Kidney (tissue), 14 donors: Measurements from ENCODE around the gene PLCB1. TPM values are rescaled to one million over a fixed set of nuclear protein-coding genes. Genes with fewer than 3 reads are reported as not detected.

Experiments
- DNase-seq, 5 donors: peaks; one replicate each; pipeline ENCODE4 v3.0.0-alpha.2; 2013 to 2020
- FAIRE-seq: peaks from 2 replicates; lab custom pipeline; 2012; peaks lifted over from hg19 to GRCh38; lab: Jason Lieb, UNC
- H3K27ac ChIP-seq, 2 donors: one replicate each; pipeline ENCODE4 v1.7.0; 2013; ENCODE audit warnings: low read depth in 2 of 2, low read length in 2 of 2, inconsistent platforms in 1 of 2
- H3K27me3 ChIP-seq: one replicate; pipeline ENCODE4 v1.7.1; 2013; ENCODE audit warnings: low read length, inconsistent platforms; ENCODE audit not compliant: control insufficient read depth, insufficient read depth
- H3K36me3 ChIP-seq, 3 donors: one replicate each; pipeline versions ENCODE4 v1.7.0 to v1.7.1; 2013; ENCODE audit warnings: low read length in 3 of 3, control low read depth in 1 of 3, inconsistent platforms in 1 of 3; ENCODE audit not compliant: insufficient read depth in 3 of 3, control insufficient read depth in 2 of 3
- H3K4me1 ChIP-seq, 3 donors: one replicate each; pipeline versions ENCODE4 v1.7.0 to v1.7.1; 2013; ENCODE audit warnings: low read length in 3 of 3, inconsistent platforms in 1 of 3, low read depth in 1 of 3; ENCODE audit not compliant: control insufficient read depth in 2 of 3, insufficient read depth in 2 of 3
- H3K4me3 ChIP-seq, 3 donors: one replicate each; pipeline versions ENCODE4 v1.7.0 to v1.8.1; 2013; ENCODE audit warnings: low read length in 3 of 3, control low read depth in 1 of 3, inconsistent platforms in 1 of 3
- H3K9ac ChIP-seq, 3 donors: one replicate each; pipeline versions ENCODE4 v1.7.0 to v1.7.1; 2013; ENCODE audit warnings: low read length in 3 of 3, control low read depth in 1 of 3, inconsistent platforms in 1 of 3
- H3K9me3 ChIP-seq, 3 donors: one replicate each; pipeline versions ENCODE4 v1.7.0 to v1.7.1; 2013; ENCODE audit warnings: low read length in 3 of 3, control low read depth in 1 of 3, inconsistent platforms in 1 of 3; ENCODE audit not compliant: control insufficient read depth in 2 of 3, insufficient read depth in 1 of 3
- intact Hi-C: fragments of 100-400 bp; cut with DNase I; formaldehyde crosslinking; loops from one replicate; pipeline ENCODE4 v1.11.1; 2022
- polyA plus RNA-seq: library from polyadenylated mRNA; stranded (reverse); fragments of 350-450 nt; fragmentation: Illumina TruSeq; extraction: RNeasy Lipid Tissue Mini Kit (QIAGEN cat#74804); gene quantifications from one replicate; pipeline ENCODE4 v1.2.3, GENCODE V29; 2014; ENCODE audit warnings: low read depth, low replicate concordance; ENCODE audit not compliant: insufficient read depth
- total RNA-seq: library from RNA; stranded (reverse); fragmentation: NEBNext Ultra II Directional; extraction: Animal tissue kit (Norgen Biotek cat#: 25700); gene quantifications from one replicate; pipeline ENCODE4 v1.2.1, GENCODE V29; 2021
- TF ChIP-seq, protein P1 (sequence below): IDR thresholded peaks from 3 replicates; pipeline ENCODE4 v1.5.1; 2012; ENCODE audit warnings: mild to moderate bottlenecking, moderate library complexity, borderline replicate concordance; ENCODE audit not compliant: insufficient read depth; ENCODE audit errors: extremely low read depth
- donor health status: control.
- donor health status: control.
- donor health status: control.
- donor health status: control.
- donor health status: control.
- donor health status: DM: yes; HTN: yes; CAD: no.
- donor health status: Normal renal cell carcinoma (clear cell type).

PLCB1 gene
- total and polyA plus RNA-seq, 2 donors from 2014 or later = 9.4 to 107 TPM

DNA sequence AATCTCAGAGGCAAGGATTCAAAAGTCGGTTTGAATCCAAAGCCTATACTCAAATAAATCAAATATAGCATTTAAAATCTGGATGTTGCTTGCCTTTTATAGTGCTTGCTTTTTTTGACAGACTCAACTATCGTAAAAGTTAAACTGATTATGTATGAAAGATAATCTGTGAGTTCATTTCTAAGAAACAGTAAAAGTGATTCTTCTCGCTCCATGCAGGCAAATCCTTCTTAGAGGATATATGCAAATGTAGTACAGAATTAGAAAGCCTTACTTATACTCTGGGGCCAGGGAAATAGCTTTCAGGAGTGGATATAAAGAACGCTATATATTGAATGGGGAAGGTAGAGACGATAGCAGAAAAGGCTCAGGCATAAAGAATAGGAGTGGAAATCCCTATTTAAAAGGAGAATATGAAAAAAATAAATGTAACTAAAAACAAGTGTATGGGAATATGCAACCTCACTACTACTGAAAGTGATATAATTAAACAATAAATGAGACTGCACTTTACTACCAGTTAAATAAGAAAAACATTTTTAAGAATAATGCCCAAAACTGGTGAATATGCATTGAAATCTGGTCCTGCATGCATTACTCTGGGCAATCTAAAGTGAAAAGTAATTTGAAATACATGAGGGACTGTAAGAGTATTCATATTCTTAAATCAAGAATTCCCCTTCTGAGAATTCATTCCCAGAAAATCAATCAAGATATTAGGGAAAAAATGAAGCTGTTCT lies 575.1 kb downstream of the PLCB1 start:
- H3K4me1 ChIP-seq = no peaks in the 10 kb centered on the region
- no peaks in the 10 kb centered on the region for H3K27me3 ChIP-seq
- intact Hi-C loops = no loop called here
- no peak overlapping the region for H3K27ac ChIP-seq
- no peaks in the 10 kb centered on the region for H3K9me3 ChIP-seq
- no peak overlapping the region for H3K4me3 ChIP-seq
- DNase-seq = no peak
- FAIRE-seq = no peak
- no peak overlapping the region for H3K9ac ChIP-seq
- H3K36me3 ChIP-seq = no peaks in the 10 kb centered on the region
- TF ChIP-seq, protein P1, sequence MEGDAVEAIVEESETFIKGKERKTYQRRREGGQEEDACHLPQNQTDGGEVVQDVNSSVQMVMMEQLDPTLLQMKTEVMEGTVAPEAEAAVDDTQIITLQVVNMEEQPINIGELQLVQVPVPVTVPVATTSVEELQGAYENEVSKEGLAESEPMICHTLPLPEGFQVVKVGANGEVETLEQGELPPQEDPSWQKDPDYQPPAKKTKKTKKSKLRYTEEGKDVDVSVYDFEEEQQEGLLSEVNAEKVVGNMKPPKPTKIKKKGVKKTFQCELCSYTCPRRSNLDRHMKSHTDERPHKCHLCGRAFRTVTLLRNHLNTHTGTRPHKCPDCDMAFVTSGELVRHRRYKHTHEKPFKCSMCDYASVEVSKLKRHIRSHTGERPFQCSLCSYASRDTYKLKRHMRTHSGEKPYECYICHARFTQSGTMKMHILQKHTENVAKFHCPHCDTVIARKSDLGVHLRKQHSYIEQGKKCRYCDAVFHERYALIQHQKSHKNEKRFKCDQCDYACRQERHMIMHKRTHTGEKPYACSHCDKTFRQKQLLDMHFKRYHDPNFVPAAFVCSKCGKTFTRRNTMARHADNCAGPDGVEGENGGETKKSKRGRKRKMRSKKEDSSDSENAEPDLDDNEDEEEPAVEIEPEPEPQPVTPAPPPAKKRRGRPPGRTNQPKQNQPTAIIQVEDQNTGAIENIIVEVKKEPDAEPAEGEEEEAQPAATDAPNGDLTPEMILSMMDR = no peak

DNA sequence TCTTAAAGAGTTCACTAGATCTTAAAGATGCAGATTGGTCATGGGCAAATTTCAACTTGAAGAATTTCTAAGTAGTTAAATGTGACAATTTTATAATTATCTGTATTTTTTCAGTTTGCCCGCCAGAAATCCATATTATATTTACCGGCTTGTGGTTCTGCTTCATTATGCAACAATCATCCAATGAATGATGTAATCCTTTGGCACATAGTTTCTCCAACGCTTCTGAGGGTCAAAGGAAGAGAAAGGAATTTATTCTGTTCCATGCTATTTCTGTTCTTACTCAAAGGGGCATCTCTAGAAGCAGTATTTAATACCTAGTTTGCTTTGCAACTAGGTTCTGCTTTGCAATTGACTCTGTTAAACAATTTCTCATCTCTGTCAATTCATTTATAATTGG lies 577.6 kb downstream of the PLCB1 start:
- intact Hi-C loops = loop anchor here (10.0 kb wide), 1 partner anchor 585 kb away; no protein-coding TSS in a partner anchor
- TF ChIP-seq, protein P1 = no peak
- Histone ChIP-seq H3K4me1 (no peaks in the 10 kb centered on the region), H3K9ac (no peak overlapping the region), H3K36me3 (no peaks in the 10 kb centered on the region), H3K9me3 (no peaks in the 10 kb centered on the region), H3K4me3 (no peak overlapping the region), H3K27ac (no peak overlapping the region), H3K27me3 (no peaks in the 10 kb centered on the region)
- DNase-seq = no peak
- FAIRE-seq = no peak

DNA sequence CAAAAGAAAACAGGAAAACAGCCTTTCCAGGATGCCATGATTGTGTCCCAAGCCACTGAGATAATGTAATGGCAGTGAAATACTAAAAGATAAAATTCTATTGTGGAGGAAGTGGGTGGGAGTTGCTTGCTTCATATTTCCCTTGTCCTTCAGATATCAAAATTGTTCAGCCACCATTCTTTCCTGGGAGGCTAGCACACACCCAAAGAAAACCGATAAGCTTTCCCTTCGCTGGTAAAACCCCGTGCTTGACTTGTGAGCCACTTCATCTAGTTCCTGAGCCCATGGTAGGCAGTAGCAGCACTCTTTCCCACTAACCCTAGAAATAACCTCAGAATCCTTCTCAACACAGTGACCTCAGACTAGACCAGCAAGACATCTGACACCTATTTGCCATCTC lies 579.4 kb downstream of the PLCB1 start:
- H3K4me3 ChIP-seq = no peak overlapping the region
- H3K27me3 ChIP-seq = no peaks in the 10 kb centered on the region
- H3K4me1 ChIP-seq = no peaks in the 10 kb centered on the region
- TF ChIP-seq, protein P1 = no peak
- intact Hi-C loops = loop anchor here (10.0 kb wide), 1 partner anchor 587 kb away; no protein-coding TSS in a partner anchor
- H3K9me3 ChIP-seq = no peaks in the 10 kb centered on the region
- no peaks in the 10 kb centered on the region for H3K36me3 ChIP-seq
- DNase-seq (no peak), FAIRE-seq (no peak)
- no peak overlapping the region for H3K27ac ChIP-seq
- no peak overlapping the region for H3K9ac ChIP-seq
